H1 (cell line): ENCODE measurements around the gene ETNPPL. TPM values are rescaled to one million over a fixed set of nuclear protein-coding genes. Genes with fewer than 3 reads are reported as not detected.

Source experiments
- BACH1 ChIP-seq: IDR thresholded peaks from 2 replicates; pipeline ENCODE4 v1.6.1; 2012; ENCODE audit warnings: low read length, improper control_type of control experiment
- CBX8 ChIP-seq: fragments of 300-800, 300-1000 bp; sonication (generic); IDR thresholded peaks from 2 replicates; pipeline ENCODE4 v1.7.1; 2016; ENCODE audit warnings: low read depth, low read length, borderline replicate concordance
- CHD7 ChIP-seq: fragments of 300-600 bp; sonication (generic); IDR thresholded peaks from 2 replicates; pipeline ENCODE4 v1.7.1; 2012; ENCODE audit warnings: low read length, moderate library complexity, mild to moderate bottlenecking, inconsistent platforms; ENCODE audit not compliant: insufficient replicate concordance
- CREB1 ChIP-seq: IDR thresholded peaks from 2 replicates; pipeline ENCODE4 v1.6.1; 2012; ENCODE audit warnings: inconsistent platforms
- JUN ChIP-seq: IDR thresholded peaks from 2 replicates; pipeline ENCODE4 v1.6.1; 2011; ENCODE audit warnings: low read depth, mild to moderate bottlenecking, improper control_type of control experiment, low read length
- RXRA ChIP-seq: IDR thresholded peaks from 2 replicates; pipeline ENCODE4 v1.6.1; 2011; ENCODE audit warnings: low read depth, mild to moderate bottlenecking, low read length, moderate library complexity; ENCODE audit not compliant: insufficient read depth
- SIN3A ChIP-seq, 2 experiments: IDR thresholded peaks in 1 of 2; conservative IDR thresholded peaks in 1 of 2; 2 replicates each; pipeline ENCODE4 v1.6.1; 2011 to 2012; ENCODE audit warnings: low read length in 2 of 2, improper control_type of control experiment in 1 of 2, low read depth in 1 of 2, mild to moderate bottlenecking in 1 of 2
- TAF7 ChIP-seq: optimal IDR thresholded peaks from 2 replicates; pipeline ENCODE3; 2011; ENCODE audit warnings: low read depth, mild to moderate bottlenecking, inconsistent platforms, low read length, moderate library complexity, borderline replicate concordance
- TBP ChIP-seq: IDR thresholded peaks from 2 replicates; pipeline ENCODE4 v1.6.1; 2011; ENCODE audit warnings: low read depth, low read length, improper control_type of control experiment
- TCF12 ChIP-seq: IDR thresholded peaks from 2 replicates; pipeline ENCODE4 v1.6.1; 2011; ENCODE audit warnings: low read depth, mild to moderate bottlenecking, low read length
- polyA plus RNA-seq, 7 experiments: library from polyadenylated mRNA; depleted of rRNA in 3 of 7; stranded (reverse) in 5 of 7; unstranded in 2 of 7; fragments of >200 nt in 5 of 7; fragments of 200-250 nt in 2 of 7; gene quantifications; 1 replicate in 5 of 7; 2 replicates in 1 of 7; 4 replicates in 1 of 7; pipeline versions ENCODE4 v1.2.1 to v1.2.3, GENCODE V29; 2011 to 2013; ENCODE audit warnings: missing spikeins in 2 of 7, mixed read lengths in 2 of 7
- total RNA-seq: library from RNA; stranded (reverse); fragmentation: NEBNext Ultra II Directional; extraction: Animal tissue kit (Norgen Biotek cat#: 25700); gene quantifications from 2 replicates; pipeline ENCODE4 v1.2.1, GENCODE V29; 2021

Gene ETNPPL
- total and polyA plus RNA-seq, 2 of the 8 experiments (the other 6 are each of a cell fraction or from before 2014, with no cell fraction given): 0.80 to 2.5 TPM

DNA sequence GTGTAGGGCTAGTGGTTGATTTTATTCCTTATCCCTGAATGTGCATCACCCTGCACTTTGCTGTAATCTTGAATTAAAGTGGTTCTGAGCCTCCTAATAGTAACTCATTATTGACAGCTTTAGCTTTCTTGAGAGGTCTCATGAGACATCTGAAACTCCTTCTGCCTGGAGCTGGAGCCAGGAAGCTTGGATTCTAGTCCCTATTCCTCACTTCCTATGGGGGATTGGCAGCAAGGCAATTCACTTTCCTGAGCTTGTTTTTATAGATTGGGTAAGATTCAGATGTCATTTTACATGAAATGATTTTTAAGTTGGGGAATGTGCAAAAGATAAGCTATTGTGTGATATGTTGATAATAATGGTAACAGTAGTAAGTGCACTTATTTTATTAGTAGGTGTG lies 17.1 kb upstream of the ETNPPL start (continued):
- TF ChIP-seq CHD7 (no peak), JUN (no peak), BACH1 (no peak), CBX8 (no peak), SIN3A (conservative IDR thresholded peaks at IDR 0.05 in 1 of 2, IDR thresholded peaks at IDR 0.05 in 1 of 2; ENCODE audit: low read depth in 1 of 2, low read length in 2 of 2) (no peak), TAF7 (no peak), TBP (no peak), TCF12 (no peak), RXRA (no peak), CREB1 (no peak)
